HepG2 (cell line): ENCODE results near the gene ANKRD55. TPM values are rescaled to one million over a fixed set of nuclear protein-coding genes. Genes with fewer than 3 reads are reported as not detected.

ENCODE experiments used
- ATAC-seq: fragments of 200-7000 bp; cut with Tn5 transposase; 3 replicates; pipeline ENCODE4 v1.9.1; 2020; ENCODE audit warnings: mild to moderate bottlenecking, moderate library complexity
- BruUV-seq: library from RNA; stranded (reverse); fragments of 400-500 nt; replicated peaks from 2 replicates; lab custom pipeline; 2021; lab: Mats Ljungman, UMichigan
- CTCF ChIA-PET: fragments of 300-600 bp; formaldehyde crosslinking; extraction: SDS; loops from one replicate; lab custom pipeline; 2021; ENCODE audit warnings: low total read pairs, inconsistent platforms, low intra/inter-chr PET ratio; lab: Yijun Ruan, JAX
- POLR2A ChIA-PET: fragments of 350-600 bp; sonication (Branson Sonifier 250); formaldehyde crosslinking; loops from one replicate; lab custom pipeline; 2020; ENCODE audit warnings: antibody characterized with exemption, inconsistent platforms; lab: Yijun Ruan, JAX
- DNase-seq: peaks from one replicate; pipeline ENCODE4 v3.0.0-alpha.2; 2015; ENCODE audit warnings: low spot score
- FAIRE-seq: peaks from 3 replicates; lab custom pipeline; 2011; peaks lifted over from hg19 to GRCh38; lab: Jason Lieb, UNC
- H2AFZ ChIP-seq: one replicate; pipeline ENCODE4 v1.6.1; 2011; ENCODE audit warnings: low read length, inconsistent platforms
- H3K27ac ChIP-seq: fragments of 300-600 bp; 3 replicates; pipeline ENCODE4 v1.8.0; 2011; ENCODE audit warnings: mixed run types, mild to moderate bottlenecking, mixed read lengths, low read length, inconsistent platforms; ENCODE audit not compliant: insufficient read depth; ENCODE audit errors: extremely low read length
- H3K27me3 ChIP-seq, 2 experiments: fragments of 200-600 bp in 1 of 2; 2 replicates in 1 of 2; 3 replicates in 1 of 2; pipeline versions ENCODE4 v1.6.0 to v1.8.0; 2011; ENCODE audit warnings: low read length in 2 of 2, mild to moderate bottlenecking in 2 of 2, moderate library complexity in 2 of 2, inconsistent platforms in 1 of 2; ENCODE audit not compliant: insufficient read depth in 2 of 2, control insufficient read depth in 1 of 2
- H3K36me3 ChIP-seq, 2 experiments: fragments of 200-600 bp in 1 of 2; replicated peaks in 1 of 2; 2 replicates in 1 of 2; 3 replicates in 1 of 2; pipeline versions ENCODE4 v1.5.1 to v1.8.0; 2011; ENCODE audit warnings: low read length in 2 of 2, inconsistent platforms in 1 of 2; ENCODE audit not compliant: insufficient read depth in 2 of 2, control insufficient read depth in 1 of 2
- H3K4me1 ChIP-seq: 2 replicates; pipeline ENCODE4 v1.5.1; 2012; ENCODE audit warnings: low read length, inconsistent platforms; ENCODE audit not compliant: insufficient read depth
- H3K4me2 ChIP-seq: 2 replicates; pipeline ENCODE4 v1.6.0; 2011; ENCODE audit warnings: low read depth, low read length, inconsistent platforms
- H3K4me3 ChIP-seq, 3 experiments: fragments of 200-600 bp in 1 of 3; sonication (generic), shearing (Covaris generic) in 1 of 3; replicated peaks in 1 of 3; 2 replicates each; pipeline ENCODE4 v1.5.1; 2011 to 2016; ENCODE audit warnings: low read length in 3 of 3, inconsistent platforms in 2 of 3, low read depth in 2 of 3, mild to moderate bottlenecking in 2 of 3, control low read depth in 1 of 3, mixed read lengths in 1 of 3; ENCODE audit not compliant: insufficient read depth in 1 of 3
- H3K79me2 ChIP-seq: one replicate; pipeline ENCODE4 v1.6.1; 2011; ENCODE audit warnings: low read length, inconsistent platforms; ENCODE audit not compliant: insufficient read depth
- H3K9ac ChIP-seq: 2 replicates; pipeline ENCODE4 v1.6.0; 2011; ENCODE audit warnings: mild to moderate bottlenecking, low read depth, low read length, inconsistent platforms; ENCODE audit not compliant: insufficient read depth
- H3K9me3 ChIP-seq: 2 replicates; pipeline ENCODE4 v1.5.1; 2012; ENCODE audit warnings: mild to moderate bottlenecking, low read length
- H4K20me1 ChIP-seq: 2 replicates; pipeline ENCODE4 v1.6.0; 2011; ENCODE audit warnings: inconsistent platforms, mild to moderate bottlenecking, low read length, moderate library complexity; ENCODE audit not compliant: insufficient read depth
- ARID4A ChIP-seq: sonication (generic); formaldehyde crosslinking; IDR thresholded peaks from 2 replicates; pipeline ENCODE4 v1.5.0; 2020; ENCODE audit warnings: mild to moderate bottlenecking, missing genetic modification reagents, borderline replicate concordance
- ATF4 ChIP-seq, 2 experiments: fragments of 450-650 bp in 1 of 2; sonication (generic) in 1 of 2; formaldehyde crosslinking; IDR thresholded peaks; 2 replicates each; pipeline versions ENCODE4 v1.5.0 to v1.8.0; 2020 to 2022; ENCODE audit warnings: mild to moderate bottlenecking in 1 of 2, missing genetic modification reagents in 1 of 2
- BRCA1 ChIP-seq: sonication (generic); formaldehyde crosslinking; IDR thresholded peaks from 2 replicates; pipeline ENCODE4 v1.4.0; 2020; ENCODE audit warnings: missing genetic modification reagents
- ERF ChIP-seq: IDR thresholded peaks from 2 replicates; pipeline ENCODE4 v1.6.1; 2018; ENCODE audit warnings: missing biosample characterization, missing genetic modification reagents
- SMAD1 ChIP-seq: sonication (generic); formaldehyde crosslinking; IDR thresholded peaks from 2 replicates; pipeline ENCODE4 v1.4.0; 2020; ENCODE audit warnings: missing genetic modification reagents, low read depth, mild to moderate bottlenecking, borderline replicate concordance
- SNAI1 ChIP-seq: sonication (generic); formaldehyde crosslinking; IDR thresholded peaks from 2 replicates; pipeline ENCODE4 v1.5.0; 2020; ENCODE audit warnings: mild to moderate bottlenecking, missing genetic modification reagents, borderline replicate concordance
- SP140L ChIP-seq: sonication (generic); formaldehyde crosslinking; IDR thresholded peaks from 2 replicates; pipeline ENCODE4 v1.4.0; 2020; ENCODE audit warnings: missing genetic modification reagents, borderline replicate concordance
- XBP1 ChIP-seq: sonication (generic); formaldehyde crosslinking; IDR thresholded peaks from 2 replicates; pipeline ENCODE4 v1.5.0; 2020; ENCODE audit warnings: missing genetic modification reagents
- ZNF124 ChIP-seq: sonication (generic); formaldehyde crosslinking; IDR thresholded peaks from 2 replicates; pipeline ENCODE4 v1.4.0; 2020; ENCODE audit warnings: missing genetic modification reagents
- ZNF709 ChIP-seq: sonication (generic); formaldehyde crosslinking; IDR thresholded peaks from 2 replicates; pipeline ENCODE4 v1.5.0; 2020; ENCODE audit warnings: mild to moderate bottlenecking, missing genetic modification reagents
- WGBS: methylation state at CpG from one replicate; pipeline ENCODE4 v1.1.6; 2017; ENCODE audit warnings: low lambda C conversion rate; 5-methylcytosine and 5-hydroxymethylcytosine counted together
- in situ Hi-C: cut with HindIII; loops from 2 replicates; pipeline ENCODE4 v1.10.0; 2017; ENCODE audit warnings: low pct_unique_long_range_greater_than_20kb; ENCODE audit not compliant: extremely low pct_ligation_motif_present
- intact Hi-C: fragments of 100-400 bp; cut with micrococcal nuclease; formaldehyde crosslinking; loops from one replicate; pipeline ENCODE4 v1.10.0; 2022; ENCODE audit not compliant: unreplicated experiment
- polyA plus RNA-seq, 8 experiments: library from polyadenylated mRNA; depleted of rRNA in 3 of 8; stranded (reverse) in 7 of 8; unstranded in 1 of 8; fragments of >200 nt; fragmentation: Illumina TruSeq in 4 of 8; extraction: Trizol in 4 of 8; gene quantifications; 2 replicates each; pipeline versions ENCODE4 v1.2.1 to v1.2.3, GENCODE V29; 2011 to 2016; ENCODE audit warnings: low read depth in 4 of 8, missing spikeins in 1 of 8, mixed read lengths in 1 of 8; ENCODE audit not compliant: insufficient read depth in 1 of 8
- total RNA-seq, 5 experiments: library from RNA; depleted of rRNA; stranded (reverse); fragments of >200 nt; fragmentation: Illumina TruSeq; extraction: Trizol; gene quantifications; 2 replicates each; pipeline ENCODE4 v1.2.3, GENCODE V29; 2016; ENCODE audit warnings: low read depth in 1 of 5

ANKRD55 gene
- total and polyA plus RNA-seq, 2 of the 13 experiments (the other 11 are each of a cell fraction or from before 2014, with no cell fraction given): 0.11 to 0.28 TPM

GRCh38 chr5:56170557-56170956 lies 62.6 kb downstream of the ANKRD55 start:
- H3K4me2 ChIP-seq: no peak overlapping the region
- WGBS: 87% methylated on average over 4 of the region's 4 CpGs
- no peak for ATAC-seq
- H3K9me3 ChIP-seq: no peaks in the 10 kb centered on the region
- no peaks in the 10 kb centered on the region; the same call in 1 of the 2 replicates for H3K4me1 ChIP-seq
- intact Hi-C loops: no loop called here
- FAIRE-seq: no peak
- BruUV-seq: no TSS peak
- POLR2A ChIA-PET: no interaction called here
- no peak overlapping the region for H3K27ac ChIP-seq
- TF ChIP-seq XBP1 (CRISPR knock-in tag): no peak
- TF ChIP-seq ERF (CRISPR knock-in tag): no peak
- no peak for TF ChIP-seq SNAI1 (CRISPR knock-in tag)
- no peak for TF ChIP-seq ATF4 (CRISPR knock-in tag; IDR thresholded peaks at IDR 0.05)
- TF ChIP-seq ZNF124 (CRISPR knock-in tag): no peak
- TF ChIP-seq SP140L (CRISPR knock-in tag): no peak
- TF ChIP-seq SMAD1: no peak
- TF ChIP-seq ZNF709 (CRISPR knock-in tag): no peak
- no peak for TF ChIP-seq BRCA1 (CRISPR knock-in tag)
- no peak for TF ChIP-seq ARID4A (CRISPR knock-in tag)
- TF ChIP-seq, all 625 proteins: peak for 0
- no peaks in the 10 kb centered on the region for H4K20me1 ChIP-seq
- H3K27me3 ChIP-seq: no peaks in the 10 kb centered on the region
- H3K4me3 ChIP-seq: no peak overlapping the region
- in situ Hi-C loops: no loop called here
- no peak for DNase-seq
- no peaks in the 10 kb centered on the region for H3K36me3 ChIP-seq
- no peaks in the 10 kb centered on the region for H3K79me2 ChIP-seq
- H3K9ac ChIP-seq: no peak overlapping the region
- CTCF ChIA-PET: no interaction called here
- H2AFZ ChIP-seq: no peak overlapping the region
